SK-N-SH (cell line): Measurements from ENCODE around the gene POLN. TPM values are rescaled to one million over a fixed set of nuclear protein-coding genes. Genes with fewer than 3 reads are reported as not detected.

Experiments
- CTCF ChIA-PET: fragments of 300-600, 350-600 bp; formaldehyde crosslinking; extraction: SDS; loops from one replicate; lab custom pipeline; 2021; lab: Yijun Ruan, JAX
- POLR2A ChIA-PET: fragments of 350-600 bp; sonication (Branson Sonifier 250); formaldehyde crosslinking; extraction: SDS; loops from one replicate; lab custom pipeline; 2020; ENCODE audit warnings: antibody characterized with exemption, inconsistent platforms; lab: Yijun Ruan, JAX
- DNase-seq: peaks from one replicate; pipeline ENCODE4 v3.0.0; 2012
- H2AFZ ChIP-seq: fragments of 200-600 bp; sonication (generic); 2 replicates; pipeline ENCODE4 v1.8.1; 2016; ENCODE audit warnings: antibody characterized with exemption, mild to moderate bottlenecking, low read depth
- H3F3A ChIP-seq: fragments of 200-600 bp; sonication (generic); replicated peaks from 2 replicates; pipeline ENCODE3; 2016; ENCODE audit warnings: antibody characterized with exemption, mild to moderate bottlenecking; ENCODE audit not compliant: insufficient read depth
- H3K27ac ChIP-seq, 2 experiments: fragments of 200-500 bp in 1 of 2; fragments of 200-600 bp in 1 of 2; sonication (Bioruptor generic) in 1 of 2; sonication (generic), shearing (Covaris generic) in 1 of 2; 2 replicates each; pipeline versions ENCODE4 v1.5.1 to v1.6.1; 2014 to 2016; ENCODE audit warnings: low read depth in 2 of 2, inconsistent platforms in 1 of 2, low read length in 1 of 2, mild to moderate bottlenecking in 1 of 2, mixed read lengths in 1 of 2
- H3K27me3 ChIP-seq: fragments of 200-600 bp; sonication (generic), shearing (Covaris generic); 2 replicates; pipeline ENCODE4 v1.6.1; 2016; ENCODE audit warnings: mixed run types; ENCODE audit not compliant: insufficient read depth
- H3K36me3 ChIP-seq, 2 experiments: fragments of 200-500 bp in 1 of 2; fragments of 200-600 bp in 1 of 2; sonication (Bioruptor generic) in 1 of 2; sonication (generic) in 1 of 2; replicated peaks in 1 of 2; 2 replicates each; pipeline versions ENCODE3 to v1.5.1; 2014 to 2016; ENCODE audit warnings: low read length in 1 of 2, mild to moderate bottlenecking in 1 of 2; ENCODE audit not compliant: insufficient read depth in 2 of 2, control insufficient read depth in 1 of 2
- H3K4me1 ChIP-seq, 2 experiments: fragments of 200-500 bp in 1 of 2; fragments of 200-600 bp in 1 of 2; sonication (Bioruptor generic) in 1 of 2; sonication (generic), shearing (Covaris generic) in 1 of 2; 2 replicates each; pipeline versions ENCODE4 v1.5.1 to v1.6.1; 2014 to 2016; ENCODE audit warnings: low read depth in 1 of 2, low read length in 1 of 2, mixed run types in 1 of 2; ENCODE audit not compliant: insufficient read depth in 2 of 2, control insufficient read depth in 1 of 2
- H3K4me2 ChIP-seq: fragments of 200-600 bp; sonication (generic), shearing (Covaris generic); 2 replicates; pipeline ENCODE4 v1.6.1; 2017; ENCODE audit warnings: mixed run types
- H3K4me3 ChIP-seq, 2 experiments: fragments of 200-500 bp in 1 of 2; fragments of 200-600 bp in 1 of 2; sonication (Bioruptor generic) in 1 of 2; sonication (generic), shearing (Covaris generic) in 1 of 2; 2 replicates each; pipeline versions ENCODE4 v1.5.1 to v1.8.1; 2014 to 2016; ENCODE audit warnings: low read depth in 2 of 2, inconsistent platforms in 1 of 2, low read length in 1 of 2, mild to moderate bottlenecking in 1 of 2, mixed read lengths in 1 of 2, moderate library complexity in 1 of 2
- H3K79me2 ChIP-seq: fragments of 200-600 bp; sonication (generic); 2 replicates; pipeline ENCODE4 v1.8.1; 2017; ENCODE audit warnings: mild to moderate bottlenecking; ENCODE audit not compliant: insufficient read depth
- H3K9ac ChIP-seq: fragments of 200-600 bp; sonication (generic); 2 replicates; pipeline ENCODE4 v1.6.1; 2017; ENCODE audit warnings: mixed run types
- H3K9me2 ChIP-seq: fragments of 200-600 bp; sonication (generic); 2 replicates; pipeline ENCODE4 v1.6.1; 2017; ENCODE audit warnings: mixed run types
- H3K9me3 ChIP-seq: fragments of 200-600 bp; sonication (generic); 2 replicates; pipeline ENCODE4 v1.6.1; 2017; ENCODE audit warnings: mixed run types, mild to moderate bottlenecking, moderate library complexity
- H4K20me1 ChIP-seq: fragments of 200-600 bp; sonication (generic); 2 replicates; pipeline ENCODE4 v1.6.1; 2017; ENCODE audit warnings: mild to moderate bottlenecking, mixed run types; ENCODE audit not compliant: insufficient read depth
- ELF1 ChIP-seq: IDR thresholded peaks from 2 replicates; pipeline ENCODE4 v1.4.0; 2012
- EZH2phosphoT487 ChIP-seq: fragments of 200-600 bp; sonication (generic); IDR thresholded peaks from 2 replicates; pipeline ENCODE4 v1.6.1; 2017; ENCODE audit warnings: low read depth, mixed run types, mild to moderate bottlenecking, antibody characterized with exemption, moderate library complexity, borderline replicate concordance
- FOXM1 ChIP-seq: IDR thresholded peaks from 2 replicates; pipeline ENCODE4 v1.4.0; 2012; ENCODE audit warnings: low read depth, mild to moderate bottlenecking
- MXI1 ChIP-seq: IDR thresholded peaks from 2 replicates; pipeline ENCODE4 v1.6.1; 2012; ENCODE audit warnings: mild to moderate bottlenecking, low read depth, low read length, improper control_type of control experiment
- NFIC ChIP-seq: IDR thresholded peaks from 2 replicates; pipeline ENCODE4 v1.4.0; 2012; ENCODE audit warnings: borderline replicate concordance
- POLR2AphosphoS5 ChIP-seq: IDR thresholded peaks from 2 replicates; pipeline ENCODE4 v1.6.1; 2012; ENCODE audit warnings: low read depth, low read length
- RAD21 ChIP-seq: IDR thresholded peaks from 2 replicates; pipeline ENCODE4 v1.6.1; 2012; ENCODE audit warnings: mild to moderate bottlenecking, low read length
- RFX5 ChIP-seq: IDR thresholded peaks from 2 replicates; pipeline ENCODE4 v1.6.1; 2012; ENCODE audit warnings: mild to moderate bottlenecking, improper control_type of control experiment, low read length
- RXRA ChIP-seq: IDR thresholded peaks from 2 replicates; pipeline ENCODE4 v1.4.0; 2012; ENCODE audit warnings: low read depth, mild to moderate bottlenecking, borderline replicate concordance
- SIN3A ChIP-seq: IDR thresholded peaks from 2 replicates; pipeline ENCODE4 v1.6.1; 2012; ENCODE audit warnings: low read depth, mild to moderate bottlenecking, low read length, moderate library complexity, borderline replicate concordance
- SMC3 ChIP-seq: IDR thresholded peaks from 2 replicates; pipeline ENCODE4 v1.6.1; 2012; ENCODE audit warnings: low read depth, low read length, improper control_type of control experiment
- TAF1 ChIP-seq: IDR thresholded peaks from 2 replicates; pipeline ENCODE4 v1.6.1; 2012; ENCODE audit warnings: low read depth, mild to moderate bottlenecking, low read length, moderate library complexity, borderline replicate concordance
- TCF12 ChIP-seq: IDR thresholded peaks from 2 replicates; pipeline ENCODE4 v1.4.0; 2012
- TEAD4 ChIP-seq: IDR thresholded peaks from 2 replicates; pipeline ENCODE4 v1.4.0; 2012; ENCODE audit warnings: mild to moderate bottlenecking, borderline replicate concordance; ENCODE audit not compliant: insufficient read depth
- USF2 ChIP-seq: fragments of 150-350 bp; IDR thresholded peaks from 2 replicates; pipeline ENCODE4 v1.6.1; 2017; ENCODE audit warnings: antibody characterized with exemption, low read length, low read depth, borderline replicate concordance
- YY1 ChIP-seq: IDR thresholded peaks from 2 replicates; pipeline ENCODE4 v1.4.0; 2012; ENCODE audit warnings: low read depth, mild to moderate bottlenecking
- WGBS: methylation state at CpG from one replicate; pipeline ENCODE4 v1.1.6; 2017; ENCODE audit warnings: low lambda C conversion rate; 5-methylcytosine and 5-hydroxymethylcytosine counted together
- polyA plus RNA-seq, 3 experiments: library from polyadenylated mRNA; depleted of rRNA; stranded (reverse); fragments of >200 nt; gene quantifications; 2 replicates each; pipeline ENCODE4 v1.2.3, GENCODE V29; 2012
- TF ChIP-seq, protein P1 (sequence below): IDR thresholded peaks from 2 replicates; pipeline ENCODE4; 2012
- TF ChIP-seq, protein P2 (sequence below): IDR thresholded peaks from 2 replicates; pipeline ENCODE4 v1.4.0; 2012; ENCODE audit warnings: low read depth, borderline replicate concordance
- TF ChIP-seq, protein P3 (sequence below): IDR thresholded peaks from 2 replicates; pipeline ENCODE4 v1.4.0; 2012; ENCODE audit warnings: low read depth

POLN gene
- polyA plus RNA-seq, 1 of the 3 experiments (the other 2 are of a cell fraction) = 0.67 TPM

DNA sequence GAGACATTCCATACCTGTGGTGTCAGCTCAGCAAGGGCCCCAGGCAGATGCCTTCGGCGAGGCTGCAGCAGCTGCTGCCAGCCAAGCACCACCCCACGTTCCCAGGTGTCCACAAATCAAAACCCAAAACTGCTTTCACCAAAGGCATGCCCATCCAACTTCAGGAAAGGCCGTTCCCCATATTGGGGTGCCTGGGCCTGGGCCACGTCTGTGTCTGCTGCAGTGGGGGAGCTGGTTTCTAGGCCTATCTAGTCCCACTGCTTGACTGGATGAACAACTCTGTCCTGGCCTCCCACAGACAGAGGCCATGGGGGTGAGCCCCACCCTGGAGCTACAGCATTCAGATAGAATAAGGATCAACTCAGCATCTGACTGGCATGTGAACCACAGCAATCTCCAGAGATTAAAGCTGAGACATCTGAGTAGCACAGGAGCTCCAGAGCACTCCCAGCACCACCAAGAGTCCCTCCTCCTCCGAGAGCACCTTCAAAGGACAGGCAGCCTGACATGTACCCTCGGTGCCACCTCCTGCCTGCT lies 145.8 kb downstream of the POLN start:
- no peaks in the 10 kb centered on the region for H3K9me2 ChIP-seq
- POLR2A ChIA-PET = no interaction called here
- H3K4me2 ChIP-seq = no peak overlapping the region
- H3K4me1 ChIP-seq = no peaks in the 10 kb centered on the region
- H3K9me3 ChIP-seq = no peaks in the 10 kb centered on the region
- H4K20me1 ChIP-seq = no peaks in the 10 kb centered on the region
- H3K79me2 ChIP-seq = no peaks in the 10 kb centered on the region
- no peak overlapping the region for H2AFZ ChIP-seq
- H3F3A ChIP-seq = no peaks in the 10 kb centered on the region
- TF ChIP-seq NFIC (no peak), RXRA (no peak), TAF1 (no peak), SIN3A (no peak), TEAD4 (no peak), ELF1 (no peak), RAD21 (no peak), RFX5 (no peak), POLR2AphosphoS5 (no peak), EZH2phosphoT487 (no peak), YY1 (no peak), FOXM1 (no peak), TCF12 (no peak), SMC3 (no peak), MXI1 (no peak), USF2 (no peak)
- TF ChIP-seq, protein P1, sequence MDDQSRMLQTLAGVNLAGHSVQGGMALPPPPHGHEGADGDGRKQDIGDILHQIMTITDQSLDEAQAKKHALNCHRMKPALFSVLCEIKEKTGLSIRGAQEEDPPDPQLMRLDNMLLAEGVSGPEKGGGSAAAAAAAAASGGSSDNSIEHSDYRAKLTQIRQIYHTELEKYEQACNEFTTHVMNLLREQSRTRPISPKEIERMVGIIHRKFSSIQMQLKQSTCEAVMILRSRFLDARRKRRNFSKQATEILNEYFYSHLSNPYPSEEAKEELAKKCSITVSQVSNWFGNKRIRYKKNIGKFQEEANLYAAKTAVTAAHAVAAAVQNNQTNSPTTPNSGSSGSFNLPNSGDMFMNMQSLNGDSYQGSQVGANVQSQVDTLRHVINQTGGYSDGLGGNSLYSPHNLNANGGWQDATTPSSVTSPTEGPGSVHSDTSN = no peak
- TF ChIP-seq, protein P2, sequence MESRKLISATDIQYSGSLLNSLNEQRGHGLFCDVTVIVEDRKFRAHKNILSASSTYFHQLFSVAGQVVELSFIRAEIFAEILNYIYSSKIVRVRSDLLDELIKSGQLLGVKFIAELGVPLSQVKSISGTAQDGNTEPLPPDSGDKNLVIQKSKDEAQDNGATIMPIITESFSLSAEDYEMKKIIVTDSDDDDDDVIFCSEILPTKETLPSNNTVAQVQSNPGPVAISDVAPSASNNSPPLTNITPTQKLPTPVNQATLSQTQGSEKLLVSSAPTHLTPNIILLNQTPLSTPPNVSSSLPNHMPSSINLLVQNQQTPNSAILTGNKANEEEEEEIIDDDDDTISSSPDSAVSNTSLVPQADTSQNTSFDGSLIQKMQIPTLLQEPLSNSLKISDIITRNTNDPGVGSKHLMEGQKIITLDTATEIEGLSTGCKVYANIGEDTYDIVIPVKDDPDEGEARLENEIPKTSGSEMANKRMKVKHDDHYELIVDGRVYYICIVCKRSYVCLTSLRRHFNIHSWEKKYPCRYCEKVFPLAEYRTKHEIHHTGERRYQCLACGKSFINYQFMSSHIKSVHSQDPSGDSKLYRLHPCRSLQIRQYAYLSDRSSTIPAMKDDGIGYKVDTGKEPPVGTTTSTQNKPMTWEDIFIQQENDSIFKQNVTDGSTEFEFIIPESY = no peak
- TF ChIP-seq, protein P3, sequence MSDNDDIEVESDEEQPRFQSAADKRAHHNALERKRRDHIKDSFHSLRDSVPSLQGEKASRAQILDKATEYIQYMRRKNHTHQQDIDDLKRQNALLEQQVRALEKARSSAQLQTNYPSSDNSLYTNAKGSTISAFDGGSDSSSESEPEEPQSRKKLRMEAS = no peak
- TF ChIP-seq, all 33 proteins: peak for 0
- DNase-seq = no peak
- CTCF ChIA-PET = no interaction called here
- H3K27ac ChIP-seq = no peak overlapping the region
- no peak overlapping the region for H3K4me3 ChIP-seq
- H3K36me3 ChIP-seq = no peaks in the 10 kb centered on the region
- 44% methylated on average over 7 of the region's 7 CpGs for WGBS
- H3K9ac ChIP-seq = no peak overlapping the region
- H3K27me3 ChIP-seq = no peaks in the 10 kb centered on the region
